ENCODE results near the gene ZNF697.

Gene ZNF697

GRCh38 chr1:119662034-119662437, 14.0 kb upstream of the ZNF697 start:
- no peak for DNase-seq (ENCODE audit: low read depth)

- no peak for DNase-seq (ENCODE audit: low read depth)
Measured at GRCh38 chr1:119660253-119661083, 12.4 kb upstream of the ZNF697 start.

- no peak for DNase-seq (ENCODE audit: low read depth)
Measured at GRCh38 chr1:119659628-119660027, 11.6 kb upstream of the ZNF697 start.

GRCh38 chr1:119656410-119656955, 8.4 kb upstream of the ZNF697 start:
- DNase-seq (ENCODE audit: low read depth), result no peak

- no peak for DNase-seq (ENCODE audit: low read depth)
Measured at GRCh38 chr1:119655154-119655553, 7.1 kb upstream of the ZNF697 start.

- no peak for DNase-seq (ENCODE audit: low read depth)
Measured at GRCh38 chr1:119653839-119654170, 5.7 kb upstream of the ZNF697 start.

- DNase-seq (ENCODE audit: low read depth), result no peak
Measured at GRCh38 chr1:119653135-119653838, 5.2 kb upstream of the ZNF697 start.

- no peak for DNase-seq (ENCODE audit: low read depth)
Measured at GRCh38 chr1:119652587-119652986, 4.5 kb upstream of the ZNF697 start.

GRCh38 chr1:119651641-119652040, 3.6 kb upstream of the ZNF697 start:
- DNase-seq (ENCODE audit: low read depth), result no peak

GRCh38 chr1:119651133-119651532, 3.1 kb upstream of the ZNF697 start:
- no peak for DNase-seq (ENCODE audit: low read depth)

GRCh38 chr1:119648620-119649004, 546 bp upstream of the ZNF697 start:
- no peak for DNase-seq (ENCODE audit: low read depth)

GRCh38 chr1:119647228-119647733, 785 bp downstream of the ZNF697 start:
- DNase-seq (ENCODE audit: low read depth), result no peak

- DNase-seq (ENCODE audit: low read depth), result no peak
Measured at GRCh38 chr1:119646521-119647227, 1.4 kb downstream of the ZNF697 start.

- DNase-seq (ENCODE audit: low read depth), result no peak
Measured at GRCh38 chr1:119639109-119639508, 9.0 kb downstream of the ZNF697 start.

- no peak for DNase-seq (ENCODE audit: low read depth)
Measured at GRCh38 chr1:119637710-119638109, 10.4 kb downstream of the ZNF697 start.

- DNase-seq (ENCODE audit: low read depth), result no peak
Measured at GRCh38 chr1:119636491-119637089, 11.5 kb downstream of the ZNF697 start.

GRCh38 chr1:119635811-119636390, 12.2 kb downstream of the ZNF697 start:
- no peak for DNase-seq (ENCODE audit: low read depth)

GRCh38 chr1:119634016-119634415, 14.1 kb downstream of the ZNF697 start:
- no peak for DNase-seq (ENCODE audit: low read depth)

GRCh38 chr1:119633575-119633974, 14.5 kb downstream of the ZNF697 start:
- DNase-seq (ENCODE audit: low read depth), result no peak

GRCh38 chr1:119632841-119633240, 15.2 kb downstream of the ZNF697 start:
- DNase-seq (ENCODE audit: low read depth), result no peak

- no peak for DNase-seq (ENCODE audit: low read depth)
Measured at GRCh38 chr1:119632103-119632490, 16.0 kb downstream of the ZNF697 start.
